ENCODE results near the gene RGS13. TPM values are rescaled to one million over a fixed set of nuclear protein-coding genes. Genes with fewer than 3 reads are reported as not detected.

Gene RGS13
- total and polyA plus RNA-seq, 2 donors (not counting 3 experiments of a cell fraction or from before 2014, with no cell fraction given) = not detected

DNA sequence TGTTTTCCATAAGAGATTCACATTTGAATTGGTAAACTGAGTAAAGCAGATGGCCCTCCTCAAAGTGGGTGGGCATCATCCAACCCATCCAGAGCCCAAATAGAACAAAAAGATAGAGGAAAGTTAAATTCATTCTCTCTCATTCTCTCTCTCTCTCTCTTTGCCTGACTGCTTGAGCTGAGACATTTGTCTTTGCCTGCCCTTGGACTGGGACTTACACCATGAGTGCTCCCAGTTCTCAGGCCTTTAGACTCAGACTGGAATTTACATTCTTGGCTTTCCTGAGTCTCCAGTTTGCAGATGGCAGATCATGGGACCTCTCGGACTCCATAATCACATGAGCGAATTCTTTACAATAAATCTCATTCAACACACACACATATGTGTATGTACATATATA, 69.6 kb downstream of the RGS13 start:
- Histone ChIP-seq H3K4me3 (replicated peaks in 1 of 3; ENCODE audit: insufficient read depth in 1 of 3, low read depth in 1 of 3, low read length in 3 of 3) (no peak overlapping the region), H4K20me1 (replicated peaks; ENCODE audit: control insufficient read depth, extremely low read depth, insufficient read depth, low read length) (no peaks in the 10 kb centered on the region), H3K9me3 (replicated peaks; ENCODE audit: control insufficient read depth, insufficient read depth, low read length) (no peaks in the 10 kb centered on the region), H3K4me1 (ENCODE audit: control insufficient read depth, extremely low read depth, insufficient read depth, low read length) (peaks cover 23% of the 10 kb centered on the region), H3K4me2 (ENCODE audit: insufficient read depth, low read length) (no peak overlapping the region), H3K27me3 (ENCODE audit: control insufficient read depth in 2 of 2, insufficient read depth in 2 of 2, low read length in 2 of 2) (no peaks in the 10 kb centered on the region), H3K9me1 (replicated peaks; ENCODE audit: control insufficient read depth, extremely low read depth, insufficient read depth, low read length) (no peaks in the 10 kb centered on the region), H3K27ac (ENCODE audit: insufficient read depth, low read depth, low read length) (no peak overlapping the region), H3K79me2 (ENCODE audit: control insufficient read depth, insufficient read depth, low read length) (no peaks in the 10 kb centered on the region), H3K36me3 (ENCODE audit: control insufficient read depth in 2 of 2, extremely low read depth in 1 of 2, insufficient read depth in 2 of 2, low read length in 2 of 2) (no peaks in the 10 kb centered on the region), H3K9ac (replicated peaks; ENCODE audit: extremely low read depth, insufficient read depth, low read length) (no peak overlapping the region), H2AFZ (ENCODE audit: low read depth, low read length) (no peak overlapping the region)
- ChIA-PET CTCF (no interaction called here), POLR2A (no interaction called here)
- no peak for FAIRE-seq
- dilution Hi-C loops (cut with MboI; ENCODE audit: extremely low pct_ligation_motif_present, low sequenced_read_pairs) (no loop called here), intact Hi-C loops (cut with micrococcal nuclease) (no loop called here)
- no TSS peak for BruUV-seq (replicated peaks)
- no peak for DNase-seq (ENCODE audit: low read depth, low spot score)
- no peak for TF ChIP-seq POLR2AphosphoS5 (IDR thresholded peaks at IDR 0.05; ENCODE audit: insufficient read depth, low read depth, low read length)
- TF ChIP-seq, protein P1, sequence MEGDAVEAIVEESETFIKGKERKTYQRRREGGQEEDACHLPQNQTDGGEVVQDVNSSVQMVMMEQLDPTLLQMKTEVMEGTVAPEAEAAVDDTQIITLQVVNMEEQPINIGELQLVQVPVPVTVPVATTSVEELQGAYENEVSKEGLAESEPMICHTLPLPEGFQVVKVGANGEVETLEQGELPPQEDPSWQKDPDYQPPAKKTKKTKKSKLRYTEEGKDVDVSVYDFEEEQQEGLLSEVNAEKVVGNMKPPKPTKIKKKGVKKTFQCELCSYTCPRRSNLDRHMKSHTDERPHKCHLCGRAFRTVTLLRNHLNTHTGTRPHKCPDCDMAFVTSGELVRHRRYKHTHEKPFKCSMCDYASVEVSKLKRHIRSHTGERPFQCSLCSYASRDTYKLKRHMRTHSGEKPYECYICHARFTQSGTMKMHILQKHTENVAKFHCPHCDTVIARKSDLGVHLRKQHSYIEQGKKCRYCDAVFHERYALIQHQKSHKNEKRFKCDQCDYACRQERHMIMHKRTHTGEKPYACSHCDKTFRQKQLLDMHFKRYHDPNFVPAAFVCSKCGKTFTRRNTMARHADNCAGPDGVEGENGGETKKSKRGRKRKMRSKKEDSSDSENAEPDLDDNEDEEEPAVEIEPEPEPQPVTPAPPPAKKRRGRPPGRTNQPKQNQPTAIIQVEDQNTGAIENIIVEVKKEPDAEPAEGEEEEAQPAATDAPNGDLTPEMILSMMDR (IDR thresholded peaks at IDR 0.05; ENCODE audit: extremely low read depth in 1 of 2, insufficient read depth in 1 of 2, low read depth in 1 of 2, low read length in 2 of 2) = no peak
- TF ChIP-seq, protein P2, sequence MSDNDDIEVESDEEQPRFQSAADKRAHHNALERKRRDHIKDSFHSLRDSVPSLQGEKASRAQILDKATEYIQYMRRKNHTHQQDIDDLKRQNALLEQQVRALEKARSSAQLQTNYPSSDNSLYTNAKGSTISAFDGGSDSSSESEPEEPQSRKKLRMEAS (IDR thresholded peaks at IDR 0.05; ENCODE audit: insufficient read depth, insufficient read length) = no peak
- no peak for TF ChIP-seq GATA2 (IDR thresholded peaks at IDR 0.05; ENCODE audit: insufficient read depth, insufficient read length, low read depth, low read length)
- no peak for TF ChIP-seq POLR2A (IDR thresholded peaks at IDR 0.05; ENCODE audit: low read depth, low read length)
- TF ChIP-seq EZH2 (IDR thresholded peaks at IDR 0.05; ENCODE audit: borderline replicate concordance, low read depth, low read length, severe bottlenecking) = no peak
- no peak for TF ChIP-seq FOS (IDR thresholded peaks at IDR 0.05; ENCODE audit: borderline replicate concordance, insufficient read depth, low read length)
- TF ChIP-seq JUN (IDR thresholded peaks at IDR 0.05; ENCODE audit: borderline replicate concordance, insufficient read depth, insufficient read length, low read depth) = no peak
- no peak for TF ChIP-seq MYC (IDR thresholded peaks at IDR 0.05; ENCODE audit: low read depth, low read length)

Data from endothelial cell of umbilical vein (primary cell).